Calu3 (cell line): ENCODE results near the gene LRRC61. TPM values are rescaled to one million over a fixed set of nuclear protein-coding genes. Genes with fewer than 3 reads are reported as not detected.
"Not testable (repeated sequence)": the region's sequence is repeated elsewhere in the genome, so short reads cannot be mapped to it uniquely, and the experiment has no call there.

Experiments used
- BruUV-seq: library from RNA; stranded (reverse); fragments of 400-500 nt; replicated peaks from 2 replicates; lab custom pipeline; 2021; lab: Mats Ljungman, UMichigan
- CTCF ChIA-PET: fragments of 300-600 bp; sonication (Branson Sonifier 250); formaldehyde crosslinking; loops from one replicate; lab custom pipeline; 2022; ENCODE audit warnings: antibody characterized with exemption; lab: Charles Lee
- DNase-seq: peaks from one replicate; pipeline ENCODE4 v3.0.0; 2022
- H3K27ac Mint-ChIP-seq: one replicate; pipeline ENCODE4 v1.8.0; 2022; ENCODE audit warnings: mixed read lengths; ENCODE audit not compliant: unreplicated experiment
- H3K27me3 Mint-ChIP-seq: one replicate; pipeline ENCODE4 v1.8.0; 2022; ENCODE audit warnings: mixed read lengths; ENCODE audit not compliant: unreplicated experiment
- H3K36me3 Mint-ChIP-seq: one replicate; pipeline ENCODE4 v1.8.0; 2022; ENCODE audit warnings: mild to moderate bottlenecking, moderate library complexity, mixed read lengths; ENCODE audit not compliant: insufficient read depth, unreplicated experiment
- H3K4me1 Mint-ChIP-seq: one replicate; pipeline ENCODE4 v1.8.0; 2022; ENCODE audit warnings: mild to moderate bottlenecking, low read depth, mixed read lengths; ENCODE audit not compliant: unreplicated experiment
- H3K4me3 Mint-ChIP-seq: one replicate; pipeline ENCODE4 v1.8.0; 2022; ENCODE audit warnings: mild to moderate bottlenecking, low read depth, moderate library complexity, mixed read lengths; ENCODE audit not compliant: unreplicated experiment
- H3K9me3 Mint-ChIP-seq: one replicate; pipeline ENCODE4 v1.8.0; 2022; ENCODE audit warnings: low read depth, mixed read lengths; ENCODE audit not compliant: unreplicated experiment
- CTCF ChIP-seq: fragments of 200-600 bp; IDR thresholded peaks from one replicate; pipeline ENCODE4 v1.8.0; 2022; ENCODE audit warnings: antibody characterized with exemption; ENCODE audit not compliant: unreplicated experiment
- intact Hi-C: fragments of 100-400 bp; cut with micrococcal nuclease; formaldehyde crosslinking; loops from one replicate; pipeline ENCODE4 v1.10.0; 2022; ENCODE audit not compliant: unreplicated experiment
- total RNA-seq: library from RNA; stranded (reverse); gene quantifications from 2 replicates; pipeline ENCODE4 v1.2.3, GENCODE V29; 2022

LRRC61 gene
- total RNA-seq, 1 experiment from 2014 or later = 14.6 TPM

GRCh38 chr7:150385302-150385723 lies 62.2 kb downstream of the LRRC61 start:
- intact Hi-C loops = no loop called here
- Mint-ChIP-seq H3K4me3 (no peak overlapping the region), H3K27me3 (no peaks in the 10 kb centered on the region), H3K36me3 (peaks cover 10% of the 10 kb centered on the region), H3K9me3 (no peaks in the 10 kb centered on the region), H3K27ac (no peak overlapping the region), H3K4me1 (peaks cover 4% of the 10 kb centered on the region)
- CTCF ChIA-PET = no interaction called here
- no peak for TF ChIP-seq CTCF
- no peak for DNase-seq
- BruUV-seq = no TSS peak

GRCh38 chr7:150385884-150386283 lies 62.7 kb downstream of the LRRC61 start:
- CTCF ChIA-PET, BruUV-seq, H3K27ac Mint-ChIP-seq, H3K4me1 Mint-ChIP-seq, intact Hi-C loops, H3K36me3 Mint-ChIP-seq, H3K4me3 Mint-ChIP-seq, H3K27me3 Mint-ChIP-seq, H3K9me3 Mint-ChIP-seq, DNase-seq: not testable (repeated sequence)

Other genes starting within 250 kb of the LRRC61 start
- gene ACTR3C, start 190 bp downstream of the LRRC61 start, total RNA-seq = 22.8 and 26.0 TPM in 2 replicates
- gene RARRES2, start 18.3 kb downstream of the LRRC61 start, total RNA-seq = 9.1 and 13.0 TPM in 2 replicates
- gene REPIN1, start 45.5 kb downstream of the LRRC61 start, total RNA-seq = 185 and 189 TPM in 2 replicates
- gene ZNF775, start 56.0 kb downstream of the LRRC61 start, total RNA-seq = 5.3 and 5.8 TPM in 2 replicates
- gene GIMAP8, start 127.3 kb downstream of the LRRC61 start, total RNA-seq = not detected in 2 replicates
- not detected in 2 replicates for gene GIMAP7, start 191.5 kb downstream of the LRRC61 start, total RNA-seq
- gene GIMAP4, start 244.0 kb downstream of the LRRC61 start, total RNA-seq = not detected in 2 replicates